Measurements from ENCODE around the gene ACKR1.

Gene ACKR1

GRCh38 chr1:159201642-159202041, 3.0 kb upstream of the ACKR1 start:
- no peaks in the 10 kb centered on the region for H3K4me1 Mint-ChIP-seq (ENCODE audit: low read depth)
- peaks cover 29% of the 10 kb centered on the region for H3K27me3 Mint-ChIP-seq (ENCODE audit: low read depth)
- no peak overlapping the region for H3K4me3 Mint-ChIP-seq
- H3K27ac Mint-ChIP-seq, result no peak overlapping the region
- no peaks in the 10 kb centered on the region for H3K36me3 Mint-ChIP-seq (ENCODE audit: low read depth)
- H3K9me3 Mint-ChIP-seq, result no peaks in the 10 kb centered on the region

GRCh38 chr1:159203610-159204009, 1.1 kb upstream of the ACKR1 start:
- Mint-ChIP-seq H3K36me3 (ENCODE audit: low read depth) (no peaks in the 10 kb centered on the region), H3K4me1 (ENCODE audit: low read depth) (peaks cover 2% of the 10 kb centered on the region), H3K27me3 (ENCODE audit: low read depth) (peaks cover 41% of the 10 kb centered on the region), H3K9me3 (no peaks in the 10 kb centered on the region), H3K4me3 (no peak overlapping the region), H3K27ac (no peak overlapping the region)

GRCh38 chr1:159205225-159205624, 550 bp downstream of the ACKR1 start:
- H3K27ac Mint-ChIP-seq, result no peak overlapping the region

GRCh38 chr1:159206110-159206509, 1.4 kb downstream of the ACKR1 start:
- H3K9me3 Mint-ChIP-seq, result no peaks in the 10 kb centered on the region
- no peak overlapping the region for H3K4me3 Mint-ChIP-seq
- H3K27me3 Mint-ChIP-seq (ENCODE audit: low read depth), result peaks cover 51% of the 10 kb centered on the region
- H3K36me3 Mint-ChIP-seq (ENCODE audit: low read depth), result no peaks in the 10 kb centered on the region
- peaks cover 2% of the 10 kb centered on the region for H3K4me1 Mint-ChIP-seq (ENCODE audit: low read depth)
- no peak overlapping the region for H3K27ac Mint-ChIP-seq

More at GRCh38 chr1:159205225-159205624, 550 bp downstream of the ACKR1 start:
- Mint-ChIP-seq H3K9me3 (no peaks in the 10 kb centered on the region), H3K4me1 (ENCODE audit: low read depth) (peaks cover 2% of the 10 kb centered on the region), H3K27me3 (ENCODE audit: low read depth) (peaks cover 50% of the 10 kb centered on the region), H3K36me3 (ENCODE audit: low read depth) (no peaks in the 10 kb centered on the region), H3K4me3 (no peak overlapping the region)

DNA sequence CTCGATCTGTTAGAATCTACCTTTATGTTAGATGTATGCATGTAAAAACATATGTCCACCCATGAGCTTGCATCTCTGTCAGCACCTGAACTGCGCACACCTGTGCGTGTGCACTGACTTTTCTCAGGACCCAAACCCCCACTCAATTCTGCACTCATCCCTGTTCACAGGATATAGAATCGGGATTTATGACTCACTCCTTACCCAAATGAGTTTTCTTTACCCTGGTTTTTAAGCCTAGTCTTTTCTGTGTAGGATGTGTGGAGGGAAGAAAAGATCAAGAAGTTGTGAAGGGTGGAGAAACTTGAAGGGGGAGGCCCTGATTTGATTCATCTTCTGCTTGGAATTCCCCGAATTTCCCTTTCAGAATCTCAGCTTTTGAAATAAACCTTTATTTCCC, 2.4 kb downstream of the ACKR1 start:
- H3K9me3 Mint-ChIP-seq, result no peaks in the 10 kb centered on the region
- peaks cover 5% of the 10 kb centered on the region for H3K4me1 Mint-ChIP-seq (ENCODE audit: low read depth)
- H3K27me3 Mint-ChIP-seq (ENCODE audit: low read depth), result peaks cover 54% of the 10 kb centered on the region
- H3K27ac Mint-ChIP-seq, result no peak overlapping the region
- H3K4me3 Mint-ChIP-seq, result no peak overlapping the region
- H3K36me3 Mint-ChIP-seq (ENCODE audit: low read depth), result no peaks in the 10 kb centered on the region

DNA sequence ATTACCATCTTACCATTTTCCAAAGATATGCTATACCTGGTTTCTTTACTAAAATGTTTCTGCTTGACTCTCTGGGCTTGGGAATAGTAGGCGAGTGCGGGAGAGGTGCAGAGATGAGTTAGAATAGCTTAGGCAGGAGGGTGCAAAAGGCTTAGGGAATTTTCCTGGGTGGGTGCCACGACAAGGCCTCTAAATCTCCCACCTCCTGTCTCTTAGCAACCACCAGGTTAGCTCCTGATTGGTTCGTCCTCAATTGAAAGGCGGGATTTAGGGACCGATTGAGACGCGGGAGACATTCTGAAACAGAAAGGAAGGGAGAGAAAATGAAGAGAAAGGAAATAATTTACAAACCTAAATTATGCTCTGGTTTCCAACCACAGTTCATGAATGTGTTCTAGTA, 3.1 kb downstream of the ACKR1 start:
- Mint-ChIP-seq H3K9me3 (no peaks in the 10 kb centered on the region), H3K27ac (no peak overlapping the region), H3K4me3 (no peak overlapping the region), H3K27me3 (ENCODE audit: low read depth) (peaks cover 54% of the 10 kb centered on the region), H3K36me3 (ENCODE audit: low read depth) (no peaks in the 10 kb centered on the region), H3K4me1 (ENCODE audit: low read depth) (peaks cover 5% of the 10 kb centered on the region)

DNA sequence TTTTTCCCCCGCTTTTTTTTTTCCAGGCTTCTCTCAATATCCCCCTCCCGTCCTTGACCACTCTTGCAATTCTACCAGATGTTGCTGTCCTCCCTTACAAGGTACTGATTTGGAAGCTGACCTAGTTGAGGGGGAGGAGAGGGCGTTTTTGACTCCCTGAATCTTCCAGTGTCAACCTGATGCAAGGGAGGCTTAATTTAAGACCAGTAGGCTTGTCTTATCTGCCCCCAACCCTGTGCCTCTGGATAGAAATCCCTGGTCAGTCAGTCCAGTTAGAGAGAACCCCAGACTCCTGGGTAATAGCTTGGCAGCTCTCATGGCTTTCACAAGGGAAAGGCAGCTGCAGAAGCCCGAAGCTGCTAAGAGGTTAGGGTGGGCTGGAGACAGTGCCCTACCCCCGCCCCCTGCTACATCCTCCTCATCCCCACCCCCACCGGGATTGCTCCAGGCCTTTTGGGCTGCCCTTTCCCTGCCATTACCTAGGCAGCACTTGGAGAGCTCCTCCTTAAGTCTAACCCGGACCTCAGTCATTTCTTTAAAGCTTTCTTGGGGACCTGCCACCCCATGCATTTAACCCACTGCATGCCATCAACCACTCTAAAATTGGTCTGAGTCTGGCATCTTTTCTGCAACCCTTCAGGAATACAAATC, 3.6 kb downstream of the ACKR1 start:
- Mint-ChIP-seq H3K4me1 (ENCODE audit: low read depth) (peaks cover 5% of the 10 kb centered on the region), H3K27me3 (ENCODE audit: low read depth) (peaks cover 55% of the 10 kb centered on the region), H3K4me3 (no peak overlapping the region), H3K9me3 (no peaks in the 10 kb centered on the region), H3K36me3 (ENCODE audit: low read depth) (no peaks in the 10 kb centered on the region), H3K27ac (no peak overlapping the region)

DNA sequence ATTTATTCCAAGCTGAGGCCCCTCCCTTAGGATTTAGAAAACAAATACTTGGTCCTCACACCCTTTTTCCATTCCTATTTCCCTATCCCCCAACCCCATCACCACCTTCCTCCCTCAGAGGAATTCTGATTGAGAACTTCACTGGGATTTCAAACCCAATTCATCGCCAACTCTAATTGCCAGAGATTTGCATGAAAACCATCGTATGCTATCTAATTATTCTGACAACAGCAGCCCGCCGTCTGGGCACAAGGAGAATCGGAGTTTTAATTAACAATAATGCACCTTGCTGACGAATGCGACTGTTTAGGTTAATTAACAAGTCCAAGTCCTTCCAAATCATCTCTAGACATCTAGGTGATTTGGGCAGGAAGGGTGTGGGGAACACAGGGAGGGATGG, 4.4 kb downstream of the ACKR1 start:
- no peak overlapping the region for H3K27ac Mint-ChIP-seq
- H3K36me3 Mint-ChIP-seq (ENCODE audit: low read depth), result no peaks in the 10 kb centered on the region
- no peak overlapping the region for H3K4me3 Mint-ChIP-seq
- peaks cover 57% of the 10 kb centered on the region for H3K27me3 Mint-ChIP-seq (ENCODE audit: low read depth)
- no peaks in the 10 kb centered on the region for H3K9me3 Mint-ChIP-seq
- H3K4me1 Mint-ChIP-seq (ENCODE audit: low read depth), result peaks cover 5% of the 10 kb centered on the region

DNA sequence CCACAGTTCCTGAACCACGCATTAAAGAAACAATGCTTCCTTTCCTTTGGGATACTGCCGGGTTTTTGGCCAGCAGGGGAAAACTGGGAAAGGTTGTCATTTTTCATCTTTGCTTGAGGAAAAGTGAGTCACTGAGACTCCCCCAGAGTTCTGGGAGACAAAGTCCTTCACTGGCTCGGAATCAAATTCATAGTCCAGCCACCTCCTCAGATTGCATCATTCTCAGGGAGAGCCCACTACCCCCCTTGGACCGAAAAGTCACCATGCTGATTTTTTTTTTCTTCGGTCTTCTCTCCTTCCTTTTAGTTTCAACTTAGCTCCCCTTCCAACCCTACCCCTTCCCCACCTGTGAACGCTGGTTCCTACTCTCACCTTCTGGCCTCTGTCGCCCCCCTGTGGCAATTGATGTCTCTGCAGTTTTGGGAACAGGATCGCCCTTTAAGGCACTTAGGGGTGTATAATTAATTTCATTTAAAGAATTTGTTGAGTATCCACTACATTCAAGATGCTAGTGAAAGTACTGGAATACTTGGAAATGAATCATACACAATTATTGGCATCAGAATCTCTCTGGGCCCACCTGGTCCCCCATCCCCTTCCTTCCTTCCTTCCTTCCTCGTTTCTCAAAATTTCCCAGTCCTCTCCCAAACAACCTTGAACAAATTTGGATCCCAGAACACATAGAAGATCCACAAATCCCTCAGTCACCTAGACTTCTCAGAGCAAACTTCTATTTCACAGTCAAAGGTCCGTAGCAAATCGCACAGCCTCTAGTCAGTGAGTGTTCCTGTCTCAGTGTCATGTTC, 6.9 kb downstream of the ACKR1 start:
- Mint-ChIP-seq H3K4me3 (no peak overlapping the region), H3K36me3 (ENCODE audit: low read depth) (no peaks in the 10 kb centered on the region), H3K9me3 (no peaks in the 10 kb centered on the region), H3K27ac (no peak overlapping the region), H3K27me3 (ENCODE audit: low read depth) (peaks cover 44% of the 10 kb centered on the region), H3K4me1 (ENCODE audit: low read depth) (peaks cover 5% of the 10 kb centered on the region)

DNA sequence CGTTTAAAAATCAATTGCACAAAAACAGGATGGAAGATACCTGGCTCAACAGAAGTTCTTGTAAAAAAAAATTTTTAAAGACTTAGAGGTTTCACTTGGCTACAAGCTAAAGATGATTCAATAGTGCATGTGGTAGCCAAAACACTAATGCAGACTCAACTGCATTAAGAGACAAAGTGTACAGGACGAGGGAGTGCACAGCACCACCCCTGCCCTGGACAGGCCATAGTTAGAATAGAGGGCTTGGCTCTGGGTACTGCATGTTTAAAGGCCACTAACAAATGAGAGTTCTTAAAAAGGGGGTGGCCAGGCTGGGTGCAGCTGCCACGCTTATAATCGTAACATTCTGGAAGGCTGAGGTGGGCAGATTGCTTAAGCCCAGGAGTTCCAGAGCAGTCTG, 7.9 kb downstream of the ACKR1 start:
- H3K4me3 Mint-ChIP-seq, result no peak overlapping the region
- H3K36me3 Mint-ChIP-seq (ENCODE audit: low read depth), result no peaks in the 10 kb centered on the region
- no peak overlapping the region for H3K27ac Mint-ChIP-seq
- H3K27me3 Mint-ChIP-seq (ENCODE audit: low read depth), result peaks cover 36% of the 10 kb centered on the region
- H3K4me1 Mint-ChIP-seq (ENCODE audit: low read depth), result peaks cover 5% of the 10 kb centered on the region
- no peaks in the 10 kb centered on the region for H3K9me3 Mint-ChIP-seq

GRCh38 chr1:159214149-159214760, 9.6 kb downstream of the ACKR1 start:
- Mint-ChIP-seq H3K27ac (no peak overlapping the region), H3K9me3 (no peaks in the 10 kb centered on the region), H3K4me1 (ENCODE audit: low read depth) (peaks cover 2% of the 10 kb centered on the region), H3K27me3 (ENCODE audit: low read depth) (peaks cover 20% of the 10 kb centered on the region), H3K36me3 (ENCODE audit: low read depth) (no peaks in the 10 kb centered on the region), H3K4me3 (no peak overlapping the region)

- H3K27ac Mint-ChIP-seq, result no peak overlapping the region
- no peaks in the 10 kb centered on the region for H3K4me1 Mint-ChIP-seq (ENCODE audit: low read depth)
- H3K9me3 Mint-ChIP-seq, result no peaks in the 10 kb centered on the region
- no peaks in the 10 kb centered on the region for H3K36me3 Mint-ChIP-seq (ENCODE audit: low read depth)
- H3K27me3 Mint-ChIP-seq (ENCODE audit: low read depth), result no peaks in the 10 kb centered on the region
- H3K4me3 Mint-ChIP-seq, result no peak overlapping the region
These were observed 14.3 kb downstream of the ACKR1 start for GRCh38 chr1:159218649-159219636.

DNA sequence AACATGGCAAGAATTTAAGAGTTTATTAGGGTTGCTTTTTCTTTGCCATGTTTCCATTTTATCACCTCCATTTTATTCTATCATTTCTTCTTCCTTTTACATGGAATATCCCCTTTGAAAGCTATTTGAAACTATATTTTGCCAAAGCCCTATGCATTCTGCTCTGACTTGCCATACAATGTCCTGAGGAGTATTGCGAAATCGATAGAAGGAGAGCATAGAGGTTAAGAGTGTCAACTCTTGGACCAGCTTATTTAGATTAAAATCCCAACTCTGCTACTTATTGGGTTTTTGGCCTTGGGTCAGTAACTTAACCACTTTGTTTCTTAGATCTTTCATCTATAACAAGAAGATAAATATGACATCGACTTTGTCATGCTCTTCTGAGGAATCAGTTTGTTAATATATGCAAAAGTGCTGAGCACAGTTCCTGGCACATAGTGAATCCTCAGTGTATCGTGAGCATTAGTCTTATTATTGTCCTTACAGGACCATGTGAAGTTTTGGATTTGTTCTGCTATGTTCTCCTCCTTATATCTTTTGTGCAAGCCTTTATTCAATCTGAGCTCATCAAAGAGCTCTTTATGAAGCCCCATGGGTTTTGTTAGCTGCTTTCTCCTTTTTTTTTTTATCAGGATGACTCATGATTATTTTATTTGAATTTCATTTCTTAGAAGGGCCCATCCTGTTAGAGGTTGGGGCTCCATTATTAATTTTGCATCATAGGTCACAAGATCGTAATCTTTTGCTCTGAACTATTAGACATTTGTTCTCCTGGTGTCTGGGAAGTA, 17.6 kb downstream of the ACKR1 start:
- H3K4me1 Mint-ChIP-seq (ENCODE audit: low read depth), result no peaks in the 10 kb centered on the region
- no peaks in the 10 kb centered on the region for H3K36me3 Mint-ChIP-seq (ENCODE audit: low read depth)
- no peak overlapping the region for H3K4me3 Mint-ChIP-seq
- no peak overlapping the region for H3K27ac Mint-ChIP-seq
- peaks cover 4% of the 10 kb centered on the region for H3K27me3 Mint-ChIP-seq (ENCODE audit: low read depth)
- no peaks in the 10 kb centered on the region for H3K9me3 Mint-ChIP-seq
